Body of pancreas (tissue), 4 donors: ENCODE results near the gene SLCO2B1.

Experiments used
- POLR2A ChIP-seq, 3 donors: fragments of 450-650 bp; IDR thresholded peaks; one replicate each; pipeline ENCODE4 v1.6.1; 2016; ENCODE audit warnings: antibody characterized with exemption in 3 of 3, mild to moderate bottlenecking in 2 of 3
- TF ChIP-seq, protein P1 (sequence below), 7 experiments: fragments of 450-650 bp in 4 of 7; fragments of 200-600 bp in 3 of 7; sonication (generic) in 3 of 7; IDR thresholded peaks; one replicate each; pipeline ENCODE4 v1.5.1; 2016 to 2019; ENCODE audit warnings: antibody characterized with exemption in 7 of 7

DNA sequence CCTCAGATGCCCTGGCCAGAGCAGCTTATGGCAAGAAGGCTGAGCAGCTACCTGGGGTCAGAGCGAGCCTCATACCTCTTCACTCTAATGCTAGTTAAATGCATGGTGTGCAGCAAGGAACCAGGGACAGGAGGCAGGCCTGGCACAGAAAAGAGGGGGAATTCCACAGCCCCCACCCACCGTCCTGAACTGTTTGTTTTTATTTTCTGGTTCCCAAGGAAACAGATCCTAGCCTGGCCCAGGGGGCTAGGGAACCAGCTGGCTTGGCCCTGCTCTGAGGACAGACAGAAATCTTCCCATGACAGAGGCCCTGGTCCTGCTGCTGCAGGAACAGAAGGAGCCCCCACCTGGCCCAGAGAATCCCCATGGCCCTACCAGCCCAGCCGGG lies 40.4 kb downstream of the SLCO2B1 start:
- TF ChIP-seq, protein P1, sequence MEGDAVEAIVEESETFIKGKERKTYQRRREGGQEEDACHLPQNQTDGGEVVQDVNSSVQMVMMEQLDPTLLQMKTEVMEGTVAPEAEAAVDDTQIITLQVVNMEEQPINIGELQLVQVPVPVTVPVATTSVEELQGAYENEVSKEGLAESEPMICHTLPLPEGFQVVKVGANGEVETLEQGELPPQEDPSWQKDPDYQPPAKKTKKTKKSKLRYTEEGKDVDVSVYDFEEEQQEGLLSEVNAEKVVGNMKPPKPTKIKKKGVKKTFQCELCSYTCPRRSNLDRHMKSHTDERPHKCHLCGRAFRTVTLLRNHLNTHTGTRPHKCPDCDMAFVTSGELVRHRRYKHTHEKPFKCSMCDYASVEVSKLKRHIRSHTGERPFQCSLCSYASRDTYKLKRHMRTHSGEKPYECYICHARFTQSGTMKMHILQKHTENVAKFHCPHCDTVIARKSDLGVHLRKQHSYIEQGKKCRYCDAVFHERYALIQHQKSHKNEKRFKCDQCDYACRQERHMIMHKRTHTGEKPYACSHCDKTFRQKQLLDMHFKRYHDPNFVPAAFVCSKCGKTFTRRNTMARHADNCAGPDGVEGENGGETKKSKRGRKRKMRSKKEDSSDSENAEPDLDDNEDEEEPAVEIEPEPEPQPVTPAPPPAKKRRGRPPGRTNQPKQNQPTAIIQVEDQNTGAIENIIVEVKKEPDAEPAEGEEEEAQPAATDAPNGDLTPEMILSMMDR (IDR thresholded peaks at IDR 0.05), result no peak
- no peak for TF ChIP-seq POLR2A (IDR thresholded peaks at IDR 0.05)
